ENCODE measurements around the gene OPN1LW.
"Not testable (repeated sequence)": the region's sequence is repeated elsewhere in the genome, so short reads cannot be mapped to it uniquely, and the experiment has no call there.

OPN1LW gene

DNA sequence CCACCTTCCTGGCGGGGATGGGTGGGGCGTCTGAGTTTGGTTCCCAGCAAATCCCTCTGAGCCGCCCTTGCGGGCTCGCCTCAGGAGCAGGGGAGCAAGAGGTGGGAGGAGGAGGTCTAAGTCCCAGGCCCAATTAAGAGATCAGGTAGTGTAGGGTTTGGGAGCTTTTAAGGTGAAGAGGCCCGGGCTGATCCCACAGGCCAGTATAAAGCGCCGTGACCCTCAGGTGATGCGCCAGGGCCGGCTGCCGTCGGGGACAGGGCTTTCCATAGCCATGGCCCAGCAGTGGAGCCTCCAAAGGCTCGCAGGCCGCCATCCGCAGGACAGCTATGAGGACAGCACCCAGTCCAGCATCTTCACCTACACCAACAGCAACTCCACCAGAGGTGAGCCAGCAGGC lies at the start of gene OPN1LW:
TSS of gene OPN1LW (plus strand) at position 234 of the 400 bp plus-strand sequence. CDS start at position 275, 41 bp downstream.
- H3K36me3 Mint-ChIP-seq, H3K27ac Mint-ChIP-seq, H3K27me3 Mint-ChIP-seq, H3K9me3 Mint-ChIP-seq, H3K4me1 Mint-ChIP-seq, H3K4me3 Mint-ChIP-seq: not testable (repeated sequence)

DNA sequence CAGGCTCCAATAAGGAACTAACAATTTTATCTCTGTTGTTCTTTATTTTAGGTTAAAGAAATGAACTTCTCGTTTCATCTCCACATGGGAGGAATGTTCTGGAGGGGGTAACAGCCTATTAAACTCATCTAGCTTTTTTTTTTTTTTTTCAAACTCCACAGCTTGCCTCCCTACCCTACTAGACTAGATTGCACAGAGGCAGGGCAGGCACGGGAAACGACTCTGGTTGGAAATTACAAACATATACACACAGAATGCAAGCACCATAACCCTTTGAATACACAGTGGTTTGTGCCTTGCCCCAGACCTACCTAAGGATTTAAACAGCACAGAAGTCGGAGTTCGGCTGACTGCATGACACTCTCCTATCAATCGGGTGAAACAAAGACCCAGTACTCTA lies 49.2 kb upstream of the OPN1LW start:
- Mint-ChIP-seq H3K4me3 (peak overlapping the region; percentile 92), H3K36me3 (peaks cover 7% of the 10 kb centered on the region), H3K27ac (no peak overlapping the region), H3K27me3 (no peaks in the 10 kb centered on the region), H3K4me1 (peaks cover 64% of the 10 kb centered on the region), H3K9me3 (no peaks in the 10 kb centered on the region)

DNA sequence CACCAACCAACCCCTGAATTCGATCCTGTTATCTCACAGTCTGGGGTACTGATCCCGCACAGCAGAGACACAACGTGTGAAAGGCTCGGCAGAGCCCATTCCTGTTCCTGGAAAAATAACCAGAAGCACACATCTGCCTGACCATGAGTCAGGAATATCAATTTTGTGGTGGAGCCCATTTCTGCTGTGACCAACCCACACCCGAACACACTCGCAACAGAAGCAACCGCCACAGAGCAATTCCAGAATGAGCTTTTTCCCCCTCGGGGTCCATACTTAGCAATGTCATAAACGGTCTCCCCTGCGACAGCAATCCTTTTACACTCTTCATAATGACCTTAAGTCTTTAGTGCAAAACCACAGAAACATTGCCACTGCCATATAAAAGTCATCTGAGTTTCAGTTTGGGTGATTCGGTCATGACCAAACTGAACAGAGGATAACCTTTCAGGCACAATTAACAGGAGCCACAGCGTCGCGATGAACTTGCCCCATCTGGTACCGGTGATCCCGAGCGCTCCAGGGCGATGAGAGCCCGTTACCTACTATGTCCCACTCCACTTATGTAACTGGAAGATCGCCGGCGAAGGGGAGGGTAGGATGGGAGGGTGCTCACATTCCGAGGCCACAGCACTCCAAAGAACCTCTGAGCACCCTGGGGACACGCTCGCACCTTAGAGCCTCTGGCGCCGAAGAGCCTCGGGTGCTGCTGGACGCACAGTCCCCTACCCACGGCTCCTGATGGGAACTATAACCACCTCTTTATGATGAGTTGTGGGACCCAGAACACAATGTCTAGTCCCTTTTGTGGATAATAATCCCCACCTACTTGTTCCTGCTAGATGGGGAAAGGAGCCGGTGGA lies 47.7 kb upstream of the OPN1LW start:
- Mint-ChIP-seq H3K27ac (peak overlapping the region; percentile 96), H3K9me3 (no peaks in the 10 kb centered on the region), H3K4me3 (peak overlapping the region; percentile 92), H3K36me3 (peaks cover 4% of the 10 kb centered on the region), H3K27me3 (no peaks in the 10 kb centered on the region), H3K4me1 (peaks cover 59% of the 10 kb centered on the region)

DNA sequence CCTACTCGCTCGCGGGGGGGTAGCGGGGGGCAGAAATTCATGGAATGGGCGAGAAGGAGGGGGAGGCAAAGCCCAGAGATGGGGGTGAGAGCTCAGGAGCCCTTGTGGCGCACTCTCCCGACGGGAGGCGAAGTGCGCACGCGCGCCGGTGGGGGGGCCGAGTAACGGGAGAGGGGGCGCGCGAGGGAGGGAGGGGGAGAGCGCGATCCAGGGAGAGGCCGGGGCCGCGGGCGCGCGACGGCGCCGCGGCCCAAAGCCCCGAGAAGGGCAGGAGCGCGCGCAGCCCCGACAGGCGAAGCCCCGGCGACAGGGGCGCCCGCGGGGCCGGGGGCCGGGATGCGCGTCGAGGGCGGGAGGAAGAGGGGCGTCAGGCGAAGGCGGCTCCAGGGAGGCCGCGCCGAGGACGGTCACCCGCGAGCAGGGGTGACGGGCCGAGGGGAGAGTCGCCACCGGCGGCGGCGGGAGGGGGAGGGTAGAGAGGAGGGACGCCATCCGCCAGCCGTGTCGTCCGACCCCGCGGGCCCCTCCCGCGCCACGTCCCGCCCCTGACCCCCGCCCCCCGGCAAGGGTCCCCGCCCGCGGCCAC lies 46.9 kb upstream of the OPN1LW start:
- peaks cover 4% of the 10 kb centered on the region for H3K36me3 Mint-ChIP-seq
- no peaks in the 10 kb centered on the region for H3K9me3 Mint-ChIP-seq
- H3K27ac Mint-ChIP-seq = peak overlapping the region; percentile 70
- peaks cover 54% of the 10 kb centered on the region for H3K4me1 Mint-ChIP-seq
- H3K4me3 Mint-ChIP-seq = peak overlapping the region; percentile 92
- no peaks in the 10 kb centered on the region for H3K27me3 Mint-ChIP-seq

DNA sequence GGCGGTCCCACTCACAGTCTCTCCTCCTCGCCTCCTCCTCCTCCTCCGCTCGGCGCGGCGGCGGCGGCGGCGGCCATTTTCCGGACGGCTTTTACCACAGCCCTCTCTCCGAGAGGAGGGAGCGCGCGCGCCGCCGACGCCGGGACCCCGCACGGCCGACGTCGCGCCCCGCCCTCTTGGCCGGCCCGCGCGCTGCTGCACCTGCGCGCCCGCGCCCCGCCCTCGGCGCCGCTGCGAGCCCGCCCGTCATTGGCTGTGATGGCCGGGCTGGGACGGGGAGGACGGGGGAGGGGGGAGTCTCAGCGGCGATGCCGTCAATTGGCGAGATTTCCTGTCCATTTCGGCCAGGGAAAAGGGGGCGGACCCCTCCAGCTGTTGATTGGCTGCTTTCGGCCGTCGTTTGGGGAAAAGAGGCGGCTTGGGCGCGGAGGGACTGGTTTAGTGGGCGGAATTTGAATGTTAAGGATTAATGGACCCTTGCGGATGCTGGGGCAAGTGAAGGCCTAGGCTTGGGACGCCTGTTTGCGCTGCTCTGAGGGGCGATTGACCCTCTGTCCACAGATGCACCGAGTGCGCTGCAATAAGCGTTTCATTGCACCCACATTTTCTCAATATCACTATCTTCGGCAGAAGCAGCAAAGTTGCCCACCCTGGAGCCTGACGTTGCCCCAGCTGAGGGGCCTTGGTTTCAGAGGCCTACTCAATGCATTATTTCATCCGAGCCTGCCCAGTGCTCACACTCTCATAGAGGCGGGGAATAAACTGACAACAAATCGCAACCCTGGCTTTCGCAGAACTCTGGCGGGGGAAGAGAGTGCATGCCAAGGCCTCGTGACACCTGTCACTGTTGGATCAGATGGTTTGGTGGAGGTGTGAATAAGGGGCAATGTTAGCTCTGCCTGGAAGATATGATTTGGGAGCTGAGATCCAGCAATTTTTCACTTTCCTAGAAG lies 46.2 kb upstream of the OPN1LW start, which contains the start of gene MECP2:
TSS of gene MECP2 (minus strand) at position 129 of the 953 bp plus-strand sequence.
- no peaks in the 10 kb centered on the region for H3K9me3 Mint-ChIP-seq
- peaks cover 46% of the 10 kb centered on the region for H3K4me1 Mint-ChIP-seq
- H3K27ac Mint-ChIP-seq = peak within 1 kb of the TSS; percentile 96
- no peaks in the 10 kb centered on the region for H3K27me3 Mint-ChIP-seq
- H3K36me3 Mint-ChIP-seq = peaks cover 4% of the 10 kb centered on the region
- peak within 1 kb of the TSS; percentile 92 for H3K4me3 Mint-ChIP-seq

DNA sequence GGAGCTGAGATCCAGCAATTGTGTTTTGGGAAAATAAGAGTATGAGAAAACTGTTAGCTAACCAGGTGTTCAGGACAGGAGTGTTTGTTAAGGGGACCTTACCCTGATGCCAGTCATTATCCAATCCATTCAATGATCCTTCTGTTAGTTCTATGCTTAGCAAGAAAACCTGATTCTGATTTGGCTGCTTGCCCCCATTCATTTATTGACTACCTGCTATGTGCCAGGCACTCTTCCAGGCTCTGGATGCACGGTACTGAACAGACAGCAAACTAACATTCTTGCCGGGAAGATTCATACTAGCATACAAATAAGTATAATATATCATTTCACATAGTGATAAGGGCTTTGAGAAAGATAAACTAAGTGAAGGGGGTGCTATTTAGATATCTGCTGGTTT lies 45.5 kb upstream of the OPN1LW start:
- H3K4me3 Mint-ChIP-seq = peak overlapping the region; percentile 82
- H3K36me3 Mint-ChIP-seq = peaks cover 4% of the 10 kb centered on the region
- H3K27me3 Mint-ChIP-seq = no peaks in the 10 kb centered on the region
- peaks cover 42% of the 10 kb centered on the region for H3K4me1 Mint-ChIP-seq
- no peaks in the 10 kb centered on the region for H3K9me3 Mint-ChIP-seq
- H3K27ac Mint-ChIP-seq = no peak overlapping the region

DNA sequence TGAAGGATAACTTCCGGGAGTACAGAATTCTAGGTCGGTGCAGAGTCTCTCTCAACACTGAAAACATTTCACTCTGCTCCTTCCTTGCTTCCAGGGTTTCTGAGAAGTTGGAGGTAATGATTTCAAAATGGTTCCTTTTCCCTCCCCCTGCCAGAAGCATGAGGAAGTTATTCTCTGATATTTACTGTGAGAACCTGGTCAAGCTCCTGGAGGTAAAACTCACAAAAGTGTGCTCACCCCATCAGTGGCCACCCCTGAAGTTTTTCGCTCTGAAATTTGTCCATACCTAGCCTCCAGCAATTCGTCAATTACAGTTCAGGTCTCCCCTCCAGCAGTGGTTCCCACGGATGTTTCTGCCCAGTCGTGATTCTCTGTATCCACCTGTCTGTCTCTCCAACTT lies 30.3 kb upstream of the OPN1LW start:
- H3K9me3 Mint-ChIP-seq = no peaks in the 10 kb centered on the region
- H3K27ac Mint-ChIP-seq = no peak overlapping the region
- H3K4me3 Mint-ChIP-seq = no peak overlapping the region
- peaks cover 6% of the 10 kb centered on the region for H3K4me1 Mint-ChIP-seq
- no peaks in the 10 kb centered on the region for H3K27me3 Mint-ChIP-seq
- no peaks in the 10 kb centered on the region for H3K36me3 Mint-ChIP-seq

DNA sequence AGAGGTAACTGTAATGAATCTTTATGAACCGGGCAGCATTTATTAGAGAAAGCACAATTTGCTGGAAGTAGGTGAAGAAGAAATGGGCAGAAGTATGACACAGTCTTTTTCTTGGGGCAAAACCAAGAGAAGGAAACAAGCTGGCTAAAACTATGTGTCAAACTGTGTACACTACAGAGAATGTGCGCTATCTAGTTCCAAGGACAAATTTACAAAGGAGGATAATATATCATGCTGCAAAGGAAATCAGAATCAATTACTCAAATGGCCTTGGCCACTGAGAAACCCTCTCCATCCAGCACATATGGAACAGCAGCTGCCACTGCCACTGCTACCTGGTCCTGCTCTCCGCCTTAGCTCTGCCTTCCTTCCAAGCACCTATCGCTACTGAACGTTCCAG lies 29.4 kb upstream of the OPN1LW start:
- H3K36me3 Mint-ChIP-seq = no peaks in the 10 kb centered on the region
- no peak overlapping the region for H3K27ac Mint-ChIP-seq
- peaks cover 6% of the 10 kb centered on the region for H3K4me1 Mint-ChIP-seq
- H3K9me3 Mint-ChIP-seq = no peaks in the 10 kb centered on the region
- H3K27me3 Mint-ChIP-seq = no peaks in the 10 kb centered on the region
- no peak overlapping the region for H3K4me3 Mint-ChIP-seq

DNA sequence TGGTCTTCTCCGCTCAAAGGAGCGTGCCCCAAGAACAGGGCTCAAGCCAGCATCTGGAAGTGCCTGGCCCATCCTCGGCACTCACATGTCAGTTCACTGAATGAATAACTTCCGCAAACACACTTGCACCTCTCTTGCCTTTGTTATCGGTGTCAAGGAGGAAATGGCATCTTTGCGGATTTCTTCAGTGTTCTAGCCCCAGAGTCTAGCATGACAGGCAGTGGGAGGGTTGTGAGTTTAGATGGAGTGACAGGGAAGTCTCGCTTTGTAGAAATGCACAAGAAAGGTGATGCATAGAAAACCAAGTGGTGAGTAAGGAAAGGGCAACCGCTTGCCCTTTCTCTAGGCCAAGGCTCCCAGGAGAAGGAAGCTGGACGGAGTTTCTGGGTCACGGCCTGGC lies 29.0 kb upstream of the OPN1LW start:
- Mint-ChIP-seq H3K27ac (no peak overlapping the region), H3K36me3 (no peaks in the 10 kb centered on the region), H3K9me3 (no peaks in the 10 kb centered on the region), H3K27me3 (no peaks in the 10 kb centered on the region), H3K4me1 (peaks cover 6% of the 10 kb centered on the region), H3K4me3 (no peak overlapping the region)

DNA sequence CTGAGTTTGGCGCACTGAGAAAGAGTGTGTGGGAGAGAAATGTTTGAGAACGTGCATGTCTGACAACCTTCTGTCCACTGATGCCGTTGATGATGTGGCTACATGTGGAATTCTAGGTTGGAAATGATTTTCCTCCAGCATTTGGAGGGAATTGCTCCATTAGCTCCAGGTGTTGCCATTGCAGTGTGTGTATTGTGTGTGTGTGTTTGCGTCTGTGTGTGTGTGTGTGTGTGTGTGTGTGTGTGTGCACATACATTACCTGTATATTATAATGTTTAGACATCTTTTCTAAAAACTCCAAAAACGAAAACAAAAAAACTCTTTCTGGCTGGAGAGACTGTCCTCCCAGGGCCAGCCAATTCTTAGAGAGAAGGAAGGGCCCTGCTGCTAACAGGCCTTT lies 28.3 kb upstream of the OPN1LW start:
- H3K4me3 Mint-ChIP-seq = no peak overlapping the region
- H3K9me3 Mint-ChIP-seq = no peaks in the 10 kb centered on the region
- no peaks in the 10 kb centered on the region for H3K36me3 Mint-ChIP-seq
- H3K27me3 Mint-ChIP-seq = no peaks in the 10 kb centered on the region
- no peak overlapping the region for H3K27ac Mint-ChIP-seq
- peaks cover 6% of the 10 kb centered on the region for H3K4me1 Mint-ChIP-seq

DNA sequence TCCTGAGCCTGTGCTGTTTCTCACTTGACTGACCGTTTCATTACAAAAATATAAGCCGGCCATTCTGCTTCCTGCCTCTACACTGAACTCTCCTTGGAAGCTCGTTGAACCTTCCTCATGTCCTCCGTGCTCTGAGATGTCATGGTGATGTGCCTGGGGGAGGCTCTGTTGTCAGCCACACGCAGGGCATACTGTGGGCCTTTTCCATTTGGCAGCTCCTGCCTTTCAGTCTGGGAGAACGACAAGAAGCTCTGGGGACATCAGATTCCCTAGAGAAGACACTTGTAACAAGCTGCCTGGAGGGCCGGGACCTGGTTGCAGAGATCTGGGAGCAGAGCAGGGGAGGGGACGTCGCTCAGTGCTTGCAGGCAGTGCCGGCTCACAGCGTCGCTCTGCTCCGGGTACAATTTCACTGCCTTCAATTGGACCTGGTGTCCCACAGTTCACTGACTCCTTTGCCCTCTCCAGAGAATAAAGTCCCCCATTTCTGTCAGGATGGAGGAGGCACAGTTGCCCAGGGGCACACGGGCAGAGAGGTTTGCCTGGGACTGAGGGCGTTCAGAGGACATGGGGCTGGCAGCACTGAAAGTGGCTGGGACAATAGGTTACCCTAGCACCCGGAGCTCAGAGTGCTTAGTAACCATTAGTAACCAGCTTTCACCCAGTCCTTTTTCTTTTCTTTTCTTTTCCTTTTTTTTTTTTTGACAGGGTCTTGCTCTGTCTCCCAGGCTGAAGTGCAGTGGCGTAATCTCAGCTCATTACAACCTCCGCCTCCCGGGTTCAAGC lies 27.4 kb upstream of the OPN1LW start:
- no peaks in the 10 kb centered on the region for H3K9me3 Mint-ChIP-seq

DNA sequence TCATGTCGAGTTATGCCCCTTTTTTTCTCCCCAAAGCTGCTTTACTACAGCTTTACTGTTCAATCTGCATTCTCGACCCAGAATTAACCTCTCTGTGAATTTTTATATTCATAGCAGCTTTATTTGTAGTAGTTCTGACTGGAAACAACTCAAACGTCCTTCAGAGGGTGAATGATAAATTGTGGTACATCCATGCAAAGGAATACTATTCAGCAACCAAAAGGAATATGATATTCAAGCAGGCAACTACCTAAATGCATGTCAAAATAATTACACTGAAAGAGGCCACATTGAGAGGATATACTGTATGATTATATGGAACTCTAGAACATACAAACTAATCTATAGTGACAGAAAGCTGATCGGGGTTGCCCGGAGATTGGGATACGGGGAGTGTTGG lies 26.5 kb upstream of the OPN1LW start:
- no peak overlapping the region for H3K4me3 Mint-ChIP-seq
- H3K36me3 Mint-ChIP-seq = no peaks in the 10 kb centered on the region

More for the DNA sequence above, 27.4 kb upstream of the OPN1LW start:
- Mint-ChIP-seq H3K27ac (no peak overlapping the region), H3K4me1 (peaks cover 3% of the 10 kb centered on the region), H3K4me3 (no peak overlapping the region), H3K36me3 (no peaks in the 10 kb centered on the region), H3K27me3 (no peaks in the 10 kb centered on the region)

DNA sequence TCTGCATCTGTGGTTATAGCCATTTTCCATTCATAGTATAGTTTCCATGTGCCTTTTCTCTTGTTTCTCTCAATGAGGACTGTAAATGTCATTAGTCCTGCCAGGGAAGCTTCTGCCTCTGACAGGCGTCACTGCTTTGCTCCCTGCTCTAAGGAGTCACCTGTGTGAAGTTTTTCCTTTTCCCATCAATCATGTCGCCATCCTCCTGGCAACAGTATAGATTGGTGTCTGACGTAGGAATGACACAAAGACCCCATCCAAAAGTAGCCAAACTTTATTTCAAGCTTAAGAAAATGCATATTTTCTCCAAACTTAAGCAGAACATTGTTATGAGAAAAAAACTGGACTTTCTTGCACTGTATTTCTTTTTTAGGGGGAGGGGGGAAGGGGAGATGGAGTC lies 23.5 kb upstream of the OPN1LW start:
- Mint-ChIP-seq H3K4me3 (no peak overlapping the region), H3K9me3 (no peaks in the 10 kb centered on the region), H3K27ac (no peak overlapping the region), H3K4me1 (peaks cover 14% of the 10 kb centered on the region), H3K36me3 (no peaks in the 10 kb centered on the region), H3K27me3 (no peaks in the 10 kb centered on the region)

More for the DNA sequence above, 26.5 kb upstream of the OPN1LW start:
- no peak overlapping the region for H3K27ac Mint-ChIP-seq
- H3K9me3 Mint-ChIP-seq = no peaks in the 10 kb centered on the region
- H3K27me3 Mint-ChIP-seq = no peaks in the 10 kb centered on the region
- H3K4me1 Mint-ChIP-seq = no peaks in the 10 kb centered on the region

DNA sequence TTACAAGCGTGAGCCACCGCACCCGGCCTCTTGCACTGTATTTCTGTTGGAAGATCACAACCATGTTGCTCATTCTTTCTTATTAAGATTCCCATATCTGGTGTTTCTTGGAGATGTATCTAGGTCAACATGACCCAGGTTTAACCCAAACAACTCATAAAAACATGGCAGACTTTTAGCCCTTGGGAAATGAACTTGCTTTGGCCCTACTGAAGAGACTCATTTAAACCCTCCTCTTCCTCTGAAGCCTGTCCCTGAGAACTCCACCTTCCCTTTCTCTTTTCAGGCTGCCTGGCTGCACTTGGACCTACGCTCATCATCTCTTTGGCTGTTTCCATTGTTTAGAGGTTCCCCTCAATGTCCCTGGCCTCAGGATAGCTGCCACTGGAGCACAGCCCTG lies 22.8 kb upstream of the OPN1LW start:
- Mint-ChIP-seq H3K27ac (no peak overlapping the region), H3K27me3 (no peaks in the 10 kb centered on the region), H3K4me3 (no peak overlapping the region), H3K36me3 (no peaks in the 10 kb centered on the region), H3K4me1 (peaks cover 19% of the 10 kb centered on the region), H3K9me3 (no peaks in the 10 kb centered on the region)

DNA sequence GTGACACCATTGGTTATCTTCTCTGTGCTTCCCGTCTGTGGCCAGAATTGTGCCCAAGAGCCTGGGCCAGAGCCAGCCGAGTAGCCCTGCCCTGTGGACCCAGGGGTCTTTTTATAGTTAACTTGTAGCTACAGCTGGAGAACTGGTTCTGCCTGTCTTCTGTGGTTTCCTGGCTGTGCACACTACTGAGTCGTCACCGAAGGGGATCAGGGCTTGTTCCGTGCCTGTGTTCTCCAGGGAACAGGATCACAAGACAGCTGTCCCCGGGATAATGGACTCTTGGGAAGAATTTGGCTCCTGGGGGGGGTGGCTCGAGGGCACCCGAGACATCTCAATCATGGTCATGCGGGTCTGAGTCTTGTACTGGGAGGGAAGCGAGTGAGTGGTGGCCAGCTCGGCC lies 22.1 kb upstream of the OPN1LW start:
- no peak overlapping the region for H3K4me3 Mint-ChIP-seq
- no peaks in the 10 kb centered on the region for H3K27me3 Mint-ChIP-seq
- H3K9me3 Mint-ChIP-seq = no peaks in the 10 kb centered on the region
- no peak overlapping the region for H3K27ac Mint-ChIP-seq
- H3K36me3 Mint-ChIP-seq = no peaks in the 10 kb centered on the region
- peaks cover 19% of the 10 kb centered on the region for H3K4me1 Mint-ChIP-seq

Measured in activated naive CD4-positive, alpha-beta T cell treated with anti-CD3 and anti-CD28 coated beads, Interleukin-2, amount 50 U/mL, for 24 hours (primary cell).